ENCODE results near the gene TRPC1. TPM values are rescaled to one million over a fixed set of nuclear protein-coding genes. Genes with fewer than 3 reads are reported as not detected.

TRPC1 gene
- total RNA-seq, 1 donor from 2014 or later, result 1.7 TPM

DNA sequence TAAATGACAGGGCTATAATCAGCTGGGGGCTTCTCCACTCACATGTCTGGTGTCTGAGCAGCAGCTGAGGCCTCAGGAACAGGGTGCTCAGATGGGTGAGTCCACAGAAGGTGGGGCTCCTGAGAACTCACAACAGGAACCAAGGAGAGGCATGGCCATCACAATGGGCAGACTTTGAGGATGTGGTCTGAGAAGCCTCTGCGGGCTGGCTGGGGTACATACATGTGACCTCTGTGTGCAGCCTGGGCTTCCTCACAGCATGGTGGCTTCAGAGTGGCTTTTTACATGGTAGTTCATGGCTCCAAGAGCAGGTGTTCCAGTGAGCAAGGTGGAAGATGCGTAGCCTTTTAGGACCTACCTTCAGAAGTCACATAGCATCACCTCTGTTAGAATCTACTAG, 58.8 kb downstream of the TRPC1 start:
- Mint-ChIP-seq H3K27me3 (no peaks in the 10 kb centered on the region), H3K4me3 (no peak overlapping the region), H3K27ac (no peak overlapping the region), H3K9me3 (no peaks in the 10 kb centered on the region), H3K36me3 (ENCODE audit: low read depth) (no peaks in the 10 kb centered on the region), H3K4me1 (no peaks in the 10 kb centered on the region)
- intact Hi-C loops (cut with micrococcal nuclease), result no loop called here
- DNase-seq, result no peak

DNA sequence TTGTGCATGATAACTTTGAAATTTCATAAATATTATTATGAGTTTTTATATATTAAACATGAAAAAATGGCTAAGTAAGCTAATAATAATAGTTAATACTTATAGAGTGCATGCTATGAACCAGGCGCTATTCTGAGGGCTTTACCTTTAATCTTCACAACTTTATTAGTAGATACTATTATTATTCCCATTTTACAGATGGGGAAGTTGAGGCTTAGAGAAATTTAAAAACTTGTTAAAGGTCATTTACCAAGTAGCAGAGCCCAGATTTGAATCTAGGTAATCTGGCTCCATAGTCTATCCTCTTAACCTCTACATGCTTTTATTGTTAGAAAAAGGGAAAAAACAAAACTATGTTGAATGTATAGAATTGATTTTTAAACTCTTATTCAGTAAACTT, 60.4 kb downstream of the TRPC1 start:
- no peak overlapping the region for H3K4me3 Mint-ChIP-seq
- intact Hi-C loops (cut with micrococcal nuclease), result no loop called here
- H3K4me1 Mint-ChIP-seq, result no peaks in the 10 kb centered on the region

DNA sequence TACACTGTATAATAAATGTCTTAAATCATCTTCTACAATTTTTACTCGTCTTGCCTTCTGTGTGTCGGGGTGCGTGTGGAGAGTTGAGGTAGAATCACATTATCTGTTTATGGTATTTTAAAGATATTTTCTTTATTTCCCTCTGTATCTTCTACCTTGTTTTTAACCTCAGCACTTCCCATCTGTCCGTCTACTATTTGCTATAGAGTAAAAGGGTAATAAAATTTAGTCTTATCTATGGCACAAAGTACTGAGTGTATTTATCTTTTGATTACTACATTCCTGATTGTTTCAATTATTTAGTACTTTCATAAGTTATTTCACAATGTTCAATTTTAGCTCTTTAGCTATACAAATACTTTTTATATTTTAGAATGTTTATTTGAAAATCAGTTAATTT, 62.2 kb downstream of the TRPC1 start:
- Mint-ChIP-seq H3K9me3 (no peaks in the 10 kb centered on the region), H3K4me3 (no peak overlapping the region), H3K27me3 (peaks cover 4% of the 10 kb centered on the region), H3K27ac (no peak overlapping the region), H3K4me1 (no peaks in the 10 kb centered on the region), H3K36me3 (ENCODE audit: low read depth) (no peaks in the 10 kb centered on the region)
- intact Hi-C loops (cut with micrococcal nuclease), result no loop called here
- no peak for DNase-seq

More for the DNA sequence above, 60.4 kb downstream of the TRPC1 start:
- no peak for DNase-seq
- Mint-ChIP-seq H3K9me3 (no peaks in the 10 kb centered on the region), H3K27ac (no peak overlapping the region), H3K36me3 (ENCODE audit: low read depth) (no peaks in the 10 kb centered on the region), H3K27me3 (peaks cover 4% of the 10 kb centered on the region)

DNA sequence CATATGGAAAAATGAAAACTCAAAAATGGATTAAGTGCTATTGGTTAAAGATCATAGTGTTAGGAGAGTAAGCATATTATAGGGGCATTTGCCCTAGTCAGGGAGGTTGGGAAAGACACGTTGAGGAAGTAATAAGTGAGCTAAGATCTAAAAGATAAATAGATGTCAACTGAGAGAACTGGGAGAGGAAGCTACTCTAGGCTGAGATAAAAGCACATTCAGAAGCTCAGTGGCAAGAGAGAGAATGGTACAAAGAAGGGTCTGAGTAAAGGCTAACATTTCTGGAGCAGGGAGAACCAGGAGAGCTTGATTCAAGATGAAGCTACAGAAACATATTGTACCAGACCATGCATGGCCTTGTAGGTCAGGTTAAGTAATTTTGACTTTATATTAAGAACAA, 63.9 kb downstream of the TRPC1 start:
- peaks cover 4% of the 10 kb centered on the region for H3K27me3 Mint-ChIP-seq
- no peak overlapping the region for H3K27ac Mint-ChIP-seq
- H3K4me3 Mint-ChIP-seq, result no peak overlapping the region
- no peaks in the 10 kb centered on the region for H3K36me3 Mint-ChIP-seq (ENCODE audit: low read depth)
- H3K4me1 Mint-ChIP-seq, result no peaks in the 10 kb centered on the region
- intact Hi-C loops (cut with micrococcal nuclease), result no loop called here
- no peak for DNase-seq
- H3K9me3 Mint-ChIP-seq, result no peaks in the 10 kb centered on the region

DNA sequence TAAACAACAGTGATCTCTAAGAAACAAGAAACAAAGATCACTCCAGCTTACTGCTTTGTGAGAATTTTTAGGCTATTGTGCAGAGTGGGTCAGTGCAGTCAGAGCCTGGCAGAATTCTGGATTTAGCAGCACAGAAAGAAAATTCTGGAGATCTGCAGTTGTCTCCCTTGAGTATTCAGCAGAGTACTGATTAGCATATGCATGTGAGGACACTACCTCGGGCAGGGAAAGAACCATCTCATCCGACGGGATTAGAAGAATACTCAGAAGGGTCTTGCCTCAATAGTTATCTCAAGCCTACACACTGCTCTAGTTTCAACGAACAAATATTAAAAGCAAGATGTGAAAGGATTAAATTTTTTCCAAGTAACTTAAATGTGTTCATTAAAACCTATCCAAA, 70.7 kb downstream of the TRPC1 start:
- intact Hi-C loops (cut with micrococcal nuclease), result no loop called here
- no peak overlapping the region for H3K27ac Mint-ChIP-seq

DNA sequence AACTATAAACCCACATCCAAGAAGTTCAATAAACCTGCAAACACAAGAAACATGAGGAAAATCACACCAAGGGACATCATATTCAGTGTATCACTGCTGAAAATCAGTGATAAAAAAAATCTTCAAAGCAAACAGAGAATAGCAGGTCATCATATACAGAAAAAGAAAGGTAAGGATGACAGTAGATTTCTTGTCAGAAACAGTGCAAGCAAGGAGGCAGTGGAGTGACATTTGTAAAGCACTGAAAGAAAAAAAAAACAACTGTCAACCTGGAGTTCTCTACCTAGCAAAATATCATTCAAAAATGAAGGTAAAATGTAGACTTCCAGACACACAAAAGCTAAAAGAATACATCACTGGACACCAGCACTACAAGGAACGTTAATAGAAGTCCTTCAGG, 71.5 kb downstream of the TRPC1 start:
- no peak for DNase-seq
- Mint-ChIP-seq H3K36me3 (ENCODE audit: low read depth) (no peaks in the 10 kb centered on the region), H3K27ac (no peak overlapping the region), H3K9me3 (no peaks in the 10 kb centered on the region), H3K27me3 (no peaks in the 10 kb centered on the region), H3K4me1 (no peaks in the 10 kb centered on the region), H3K4me3 (no peak overlapping the region)
- intact Hi-C loops (cut with micrococcal nuclease), result no loop called here

More for the DNA sequence above, 70.7 kb downstream of the TRPC1 start:
- no peaks in the 10 kb centered on the region for H3K36me3 Mint-ChIP-seq (ENCODE audit: low read depth)
- DNase-seq, result no peak
- no peaks in the 10 kb centered on the region for H3K27me3 Mint-ChIP-seq
- no peaks in the 10 kb centered on the region for H3K9me3 Mint-ChIP-seq
- H3K4me3 Mint-ChIP-seq, result no peak overlapping the region
- no peaks in the 10 kb centered on the region for H3K4me1 Mint-ChIP-seq

DNA sequence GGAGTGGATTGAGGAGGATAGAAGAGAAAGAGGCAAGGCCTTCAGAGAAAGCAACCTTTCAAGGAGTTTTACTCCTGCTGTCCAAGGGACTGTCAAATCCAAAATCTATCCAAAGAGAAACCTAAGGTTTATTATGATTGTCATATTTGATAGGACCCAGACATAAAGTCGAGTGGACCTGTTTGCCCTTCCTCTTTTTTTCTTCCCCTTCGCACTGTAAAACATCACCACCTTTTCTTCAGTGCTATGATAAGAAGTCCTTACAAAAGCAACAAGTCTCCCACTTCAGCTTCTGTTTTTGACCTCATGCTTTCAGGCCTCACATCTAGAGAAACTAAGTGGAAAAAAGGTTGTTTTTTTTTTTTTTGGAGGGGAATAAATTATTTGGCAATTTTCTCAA, 73.0 kb downstream of the TRPC1 start:
- Mint-ChIP-seq H3K27me3 (no peaks in the 10 kb centered on the region), H3K27ac (no peak overlapping the region), H3K4me1 (no peaks in the 10 kb centered on the region), H3K36me3 (ENCODE audit: low read depth) (no peaks in the 10 kb centered on the region), H3K9me3 (no peaks in the 10 kb centered on the region), H3K4me3 (no peak overlapping the region)
- DNase-seq, result no peak
- intact Hi-C loops (cut with micrococcal nuclease), result no loop called here

DNA sequence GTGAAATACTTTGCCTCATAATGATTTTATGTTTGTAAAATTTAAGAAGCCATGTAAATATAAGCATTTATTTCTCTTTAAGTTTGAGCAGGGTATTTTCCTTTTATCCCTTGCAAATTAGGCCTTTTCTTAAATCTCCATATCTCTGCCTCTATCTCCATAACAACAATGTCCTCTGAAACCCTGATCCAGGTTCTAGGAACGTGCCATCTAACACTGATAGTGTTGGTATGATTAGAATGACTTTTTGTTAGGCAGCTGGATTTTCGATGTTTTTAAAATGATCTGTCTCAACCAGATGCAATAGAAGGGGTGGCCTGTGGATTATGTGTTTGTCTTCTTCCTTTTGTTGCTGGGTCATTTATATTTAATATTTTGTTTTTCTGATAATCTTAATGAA, 77.9 kb downstream of the TRPC1 start:
- H3K27ac Mint-ChIP-seq, result no peak overlapping the region
- no peaks in the 10 kb centered on the region for H3K4me1 Mint-ChIP-seq
- peaks cover 4% of the 10 kb centered on the region for H3K27me3 Mint-ChIP-seq
- H3K9me3 Mint-ChIP-seq, result no peaks in the 10 kb centered on the region
- DNase-seq, result no peak
- H3K36me3 Mint-ChIP-seq (ENCODE audit: low read depth), result no peaks in the 10 kb centered on the region
- no peak overlapping the region for H3K4me3 Mint-ChIP-seq
- intact Hi-C loops (cut with micrococcal nuclease), result no loop called here

DNA sequence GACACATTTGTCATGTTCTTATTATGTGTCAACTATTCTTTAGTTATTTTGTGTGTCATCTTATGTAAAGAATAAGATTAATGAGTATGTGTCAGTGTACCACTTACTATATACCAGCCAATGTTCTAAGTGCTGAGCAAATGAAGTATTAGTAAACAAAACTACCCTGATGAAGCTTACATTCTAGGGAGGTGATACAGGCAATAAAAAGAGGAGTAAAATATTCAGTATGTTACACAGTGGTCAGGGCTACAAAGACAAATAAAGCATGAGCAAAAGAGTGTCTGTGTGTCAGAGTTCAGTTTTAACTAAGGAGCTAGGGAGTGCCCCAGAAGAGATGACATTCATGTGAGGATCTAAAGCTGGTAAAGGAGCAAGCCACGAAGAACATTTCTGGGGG, 79.1 kb downstream of the TRPC1 start:
- Mint-ChIP-seq H3K36me3 (ENCODE audit: low read depth) (no peaks in the 10 kb centered on the region), H3K4me1 (no peaks in the 10 kb centered on the region), H3K27ac (no peak overlapping the region), H3K27me3 (peaks cover 5% of the 10 kb centered on the region), H3K9me3 (no peaks in the 10 kb centered on the region), H3K4me3 (no peak overlapping the region)
- intact Hi-C loops (cut with micrococcal nuclease), result no loop called here
- no peak for DNase-seq

DNA sequence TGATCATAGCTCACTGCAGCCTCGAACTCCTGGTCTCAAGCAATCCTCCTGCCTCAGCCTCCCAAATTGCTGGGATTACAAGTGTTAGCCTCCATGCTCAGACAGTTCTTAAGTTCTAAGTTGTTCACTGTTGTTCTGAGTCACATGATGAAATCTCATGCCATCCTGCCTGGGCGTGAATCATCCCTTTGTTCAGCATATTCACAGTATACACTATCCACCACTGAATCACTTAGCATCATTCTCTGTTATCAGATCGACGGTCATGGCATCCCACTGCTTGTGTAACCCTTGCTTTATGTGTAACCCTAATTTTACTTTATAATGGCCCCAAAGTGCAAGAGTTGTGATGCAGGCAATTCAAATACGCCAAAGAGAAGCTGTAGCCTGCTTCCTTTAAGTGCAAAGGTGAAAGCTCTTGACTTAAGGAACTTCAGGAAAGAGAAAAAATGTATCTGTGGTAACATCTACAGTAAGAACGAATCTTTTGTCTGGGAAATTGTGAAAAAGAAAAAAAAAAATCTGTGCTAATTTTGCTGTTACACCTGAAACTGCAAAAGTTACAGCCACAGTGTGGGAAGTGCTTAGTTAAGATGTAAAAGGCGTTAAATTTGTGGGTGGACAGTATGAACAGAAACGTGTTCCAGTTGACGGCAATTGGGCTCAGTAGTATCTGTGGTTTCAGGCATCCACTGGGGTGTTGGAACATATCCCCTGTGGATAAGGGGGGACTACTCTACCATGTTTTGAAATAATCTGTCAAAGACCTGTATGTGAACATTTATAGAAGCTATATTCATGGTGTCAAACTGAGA, 84.5 kb downstream of the TRPC1 start:
- Mint-ChIP-seq H3K27ac (no peak overlapping the region), H3K36me3 (ENCODE audit: low read depth) (no peaks in the 10 kb centered on the region), H3K4me3 (no peak overlapping the region), H3K9me3 (no peaks in the 10 kb centered on the region), H3K27me3 (peaks cover 13% of the 10 kb centered on the region), H3K4me1 (no peaks in the 10 kb centered on the region)
- intact Hi-C loops (cut with micrococcal nuclease), result no loop called here
- no peak for DNase-seq

DNA sequence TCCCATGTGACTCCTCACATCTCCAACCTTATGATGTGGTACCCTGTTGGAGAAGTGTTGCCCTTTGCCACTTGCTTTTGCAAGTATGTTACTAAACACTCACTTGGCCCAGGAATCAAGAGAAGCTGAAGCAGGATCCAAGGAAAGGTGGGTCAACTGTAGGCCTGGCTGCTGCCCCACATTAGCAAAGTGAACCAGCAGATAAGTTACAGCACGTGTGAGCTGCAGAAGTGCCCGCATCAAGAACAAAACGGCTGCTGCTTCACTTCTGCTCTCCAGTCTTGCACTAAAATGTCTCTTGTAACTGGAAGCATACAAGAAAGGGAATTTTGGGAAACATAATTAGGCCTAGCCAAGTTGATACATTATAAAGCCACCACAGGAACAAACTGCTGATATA, 85.4 kb downstream of the TRPC1 start:
- H3K27me3 Mint-ChIP-seq, result peaks cover 16% of the 10 kb centered on the region
- H3K9me3 Mint-ChIP-seq, result no peaks in the 10 kb centered on the region
- H3K27ac Mint-ChIP-seq, result no peak overlapping the region
- H3K4me1 Mint-ChIP-seq, result no peaks in the 10 kb centered on the region
- intact Hi-C loops (cut with micrococcal nuclease), result no loop called here
- DNase-seq, result no peak
- H3K36me3 Mint-ChIP-seq (ENCODE audit: low read depth), result no peaks in the 10 kb centered on the region
- H3K4me3 Mint-ChIP-seq, result no peak overlapping the region

DNA sequence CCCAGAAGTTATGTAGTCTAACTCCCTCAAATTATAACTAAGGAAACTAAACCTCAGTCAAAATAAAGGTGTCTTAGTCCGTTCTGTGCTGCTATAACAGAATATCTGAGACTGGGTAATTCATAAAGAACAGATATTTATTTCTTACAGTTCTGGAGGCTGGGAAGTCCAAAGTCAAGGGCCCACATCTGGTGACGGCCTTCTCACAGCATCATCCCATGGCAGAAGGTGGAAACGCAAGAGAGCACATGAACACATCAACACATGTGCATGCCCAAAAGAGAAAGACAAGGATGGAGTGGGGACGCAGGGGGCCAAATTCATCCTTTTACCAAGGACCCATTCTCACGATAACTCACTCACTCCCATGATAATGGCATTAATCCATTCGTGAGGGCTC, 92.0 kb downstream of the TRPC1 start:
- peaks cover 31% of the 10 kb centered on the region for H3K27me3 Mint-ChIP-seq
- intact Hi-C loops (cut with micrococcal nuclease), result no loop called here
- H3K36me3 Mint-ChIP-seq (ENCODE audit: low read depth), result no peaks in the 10 kb centered on the region
- no peak for DNase-seq
- no peak overlapping the region for H3K27ac Mint-ChIP-seq
- H3K9me3 Mint-ChIP-seq, result no peaks in the 10 kb centered on the region
- H3K4me3 Mint-ChIP-seq, result no peak overlapping the region
- H3K4me1 Mint-ChIP-seq, result no peaks in the 10 kb centered on the region

DNA sequence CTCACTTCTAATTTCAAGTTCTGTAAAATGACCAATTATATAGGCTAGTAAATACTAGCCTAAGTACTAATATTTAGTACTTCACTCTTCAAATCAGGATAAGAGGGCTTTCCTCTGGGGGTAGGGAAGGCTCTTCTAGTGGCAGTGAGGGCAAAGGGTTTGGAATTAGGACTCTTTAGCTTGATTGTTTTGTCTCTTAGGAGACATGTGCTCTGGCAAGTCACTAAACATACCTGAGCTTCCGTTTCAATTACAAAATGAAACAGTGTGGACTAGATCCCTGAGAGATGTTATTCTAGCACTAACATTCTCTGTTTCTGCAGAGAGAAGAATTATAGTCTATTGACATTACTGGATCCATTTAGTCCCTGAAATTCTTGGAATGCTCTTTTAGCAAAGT, 93.5 kb downstream of the TRPC1 start:
- H3K27me3 Mint-ChIP-seq, result peaks cover 25% of the 10 kb centered on the region
- no peak overlapping the region for H3K27ac Mint-ChIP-seq

DNA sequence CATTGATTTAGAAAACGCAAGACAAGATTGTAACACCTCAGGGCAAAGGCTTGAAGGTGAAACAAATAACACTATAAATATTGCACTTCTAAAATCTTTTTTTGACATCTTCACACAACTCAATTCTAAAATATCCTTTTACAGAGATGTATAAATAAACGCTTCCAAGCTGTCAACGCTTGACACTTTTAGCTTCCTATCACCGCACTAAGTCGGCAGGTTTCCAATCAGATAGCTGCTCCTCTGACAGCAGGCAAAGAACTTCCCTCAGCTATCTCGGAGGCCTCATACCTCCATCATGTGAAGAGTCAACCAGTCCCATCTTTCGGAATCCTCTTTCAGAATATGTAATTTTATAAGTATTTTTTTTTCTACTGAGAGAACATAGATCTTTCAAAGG, 94.1 kb downstream of the TRPC1 start:
- H3K4me3 Mint-ChIP-seq, result no peak overlapping the region

More for the DNA sequence above, 93.5 kb downstream of the TRPC1 start:
- DNase-seq, result no peak
- Mint-ChIP-seq H3K36me3 (ENCODE audit: low read depth) (no peaks in the 10 kb centered on the region), H3K4me1 (no peaks in the 10 kb centered on the region), H3K4me3 (no peak overlapping the region), H3K9me3 (no peaks in the 10 kb centered on the region)
- intact Hi-C loops (cut with micrococcal nuclease), result no loop called here

DNA sequence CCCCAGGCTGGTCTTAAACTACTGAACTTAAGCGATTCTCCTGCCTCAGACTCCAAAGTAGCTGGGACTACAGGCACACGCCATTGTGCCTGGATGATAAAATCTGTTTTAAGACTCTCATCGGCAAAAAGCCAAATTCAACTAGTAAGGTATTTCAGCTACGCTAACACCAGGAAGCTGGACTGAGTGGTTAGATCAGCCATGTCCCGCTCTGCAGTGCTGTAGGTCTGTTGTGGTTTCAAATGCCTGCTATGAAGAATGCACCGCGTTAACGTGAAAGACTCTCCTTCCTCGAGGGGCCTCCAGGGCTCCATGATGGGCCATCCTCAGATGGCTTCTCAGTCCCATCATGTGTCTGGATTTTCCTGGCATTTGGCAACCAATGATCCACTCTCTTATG, 94.8 kb downstream of the TRPC1 start:
- Mint-ChIP-seq H3K4me3 (no peak overlapping the region), H3K27me3 (peaks cover 24% of the 10 kb centered on the region), H3K36me3 (ENCODE audit: low read depth) (no peaks in the 10 kb centered on the region), H3K9me3 (no peaks in the 10 kb centered on the region), H3K4me1 (no peaks in the 10 kb centered on the region), H3K27ac (no peak overlapping the region)
- no peak for DNase-seq
- intact Hi-C loops (cut with micrococcal nuclease), result no loop called here

More for the DNA sequence above, 94.1 kb downstream of the TRPC1 start:
- intact Hi-C loops (cut with micrococcal nuclease), result no loop called here
- peaks cover 24% of the 10 kb centered on the region for H3K27me3 Mint-ChIP-seq
- no peak for DNase-seq
- H3K27ac Mint-ChIP-seq, result no peak overlapping the region
- H3K4me1 Mint-ChIP-seq, result no peaks in the 10 kb centered on the region
- H3K36me3 Mint-ChIP-seq (ENCODE audit: low read depth), result no peaks in the 10 kb centered on the region
- H3K9me3 Mint-ChIP-seq, result no peaks in the 10 kb centered on the region

Measured in activated CD4-positive, alpha-beta T cell treated with anti-CD3 and anti-CD28 coated beads, Interleukin-2, amount 10 ng/mL, durations not matched to agents 24 days and 14 days (primary cell).